ENCODE measurements around the gene SEM1.

The SEM1 gene

DNA sequence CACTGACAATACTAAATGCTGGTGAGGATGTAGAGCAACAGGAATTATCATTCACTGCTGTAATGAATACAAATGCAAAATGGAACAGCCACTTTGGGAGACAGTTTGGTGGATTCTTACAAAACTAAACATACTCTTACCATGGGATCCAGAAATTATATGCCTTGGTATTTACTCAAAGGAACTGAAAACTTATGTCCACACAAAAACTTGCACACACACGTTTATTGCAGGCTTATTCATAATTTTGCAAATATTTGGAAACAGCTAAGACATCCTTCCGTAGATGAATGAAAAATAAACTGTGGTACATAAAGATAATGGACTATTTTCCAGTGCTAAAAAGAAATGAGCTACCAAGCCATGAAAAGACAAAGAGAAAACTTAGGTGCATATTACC is 69.6 kb downstream of the SEM1 start:
- no peaks in the 10 kb centered on the region for H4K20me1 ChIP-seq (ENCODE audit: insufficient read depth, low read length)
- H3K36me3 ChIP-seq (replicated peaks; ENCODE audit: low read depth, low read length): no peaks in the 10 kb centered on the region
- no peaks in the 10 kb centered on the region for H3K4me1 ChIP-seq (ENCODE audit: low read length)
- no peaks in the 10 kb centered on the region for H3K27me3 ChIP-seq (ENCODE audit: low read depth, low read length)
- H3K4me2 ChIP-seq (ENCODE audit: low read length): no peak overlapping the region
- no peak overlapping the region for H3K27ac ChIP-seq (ENCODE audit: low read length)
- no peak overlapping the region for H3K4me3 ChIP-seq (ENCODE audit: low read length)
- TF ChIP-seq, protein P1, sequence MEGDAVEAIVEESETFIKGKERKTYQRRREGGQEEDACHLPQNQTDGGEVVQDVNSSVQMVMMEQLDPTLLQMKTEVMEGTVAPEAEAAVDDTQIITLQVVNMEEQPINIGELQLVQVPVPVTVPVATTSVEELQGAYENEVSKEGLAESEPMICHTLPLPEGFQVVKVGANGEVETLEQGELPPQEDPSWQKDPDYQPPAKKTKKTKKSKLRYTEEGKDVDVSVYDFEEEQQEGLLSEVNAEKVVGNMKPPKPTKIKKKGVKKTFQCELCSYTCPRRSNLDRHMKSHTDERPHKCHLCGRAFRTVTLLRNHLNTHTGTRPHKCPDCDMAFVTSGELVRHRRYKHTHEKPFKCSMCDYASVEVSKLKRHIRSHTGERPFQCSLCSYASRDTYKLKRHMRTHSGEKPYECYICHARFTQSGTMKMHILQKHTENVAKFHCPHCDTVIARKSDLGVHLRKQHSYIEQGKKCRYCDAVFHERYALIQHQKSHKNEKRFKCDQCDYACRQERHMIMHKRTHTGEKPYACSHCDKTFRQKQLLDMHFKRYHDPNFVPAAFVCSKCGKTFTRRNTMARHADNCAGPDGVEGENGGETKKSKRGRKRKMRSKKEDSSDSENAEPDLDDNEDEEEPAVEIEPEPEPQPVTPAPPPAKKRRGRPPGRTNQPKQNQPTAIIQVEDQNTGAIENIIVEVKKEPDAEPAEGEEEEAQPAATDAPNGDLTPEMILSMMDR (IDR thresholded peaks at IDR 0.05; ENCODE audit: low read depth, low read length): no peak
- no peak for TF ChIP-seq EZH2phosphoT487 (IDR thresholded peaks at IDR 0.05; ENCODE audit: low read depth)
- H2AFZ ChIP-seq (ENCODE audit: low read depth, low read length): no peak overlapping the region
- H3K9me3 ChIP-seq (ENCODE audit: insufficient read depth, low read length): no peaks in the 10 kb centered on the region
- no peak overlapping the region for H3K9ac ChIP-seq (ENCODE audit: low read length)
- no peaks in the 10 kb centered on the region for H3K79me2 ChIP-seq (ENCODE audit: low read length)
